HepG2 (cell line): ENCODE measurements around the gene ITK. TPM values are rescaled to one million over a fixed set of nuclear protein-coding genes. Genes with fewer than 3 reads are reported as not detected.
"Not testable (repeated sequence)": the region's sequence is repeated elsewhere in the genome, so short reads cannot be mapped to it uniquely, and the experiment has no call there.

Experiments used
- ATAC-seq: fragments of 200-7000 bp; cut with Tn5 transposase; 3 replicates; pipeline ENCODE4 v1.9.1; 2020; ENCODE audit warnings: mild to moderate bottlenecking, moderate library complexity
- BruUV-seq: library from RNA; stranded (reverse); fragments of 400-500 nt; replicated peaks from 2 replicates; lab custom pipeline; 2021; lab: Mats Ljungman, UMichigan
- CTCF ChIA-PET: fragments of 300-600 bp; formaldehyde crosslinking; extraction: SDS; loops from one replicate; lab custom pipeline; 2021; ENCODE audit warnings: low total read pairs, inconsistent platforms, low intra/inter-chr PET ratio; lab: Yijun Ruan, JAX
- POLR2A ChIA-PET: fragments of 350-600 bp; sonication (Branson Sonifier 250); formaldehyde crosslinking; loops from one replicate; lab custom pipeline; 2020; ENCODE audit warnings: antibody characterized with exemption, inconsistent platforms; lab: Yijun Ruan, JAX
- DNase-seq: peaks from one replicate; pipeline ENCODE4 v3.0.0-alpha.2; 2015; ENCODE audit warnings: low spot score
- FAIRE-seq: peaks from 3 replicates; lab custom pipeline; 2011; peaks lifted over from hg19 to GRCh38; lab: Jason Lieb, UNC
- H2AFZ ChIP-seq: one replicate; pipeline ENCODE4 v1.6.1; 2011; ENCODE audit warnings: low read length, inconsistent platforms
- H3K27ac ChIP-seq: fragments of 300-600 bp; 3 replicates; pipeline ENCODE4 v1.8.0; 2011; ENCODE audit warnings: mixed run types, mild to moderate bottlenecking, mixed read lengths, low read length, inconsistent platforms; ENCODE audit not compliant: insufficient read depth; ENCODE audit errors: extremely low read length
- H3K27me3 ChIP-seq, 2 experiments: fragments of 200-600 bp in 1 of 2; 2 replicates in 1 of 2; 3 replicates in 1 of 2; pipeline versions ENCODE4 v1.6.0 to v1.8.0; 2011; ENCODE audit warnings: low read length in 2 of 2, mild to moderate bottlenecking in 2 of 2, moderate library complexity in 2 of 2, inconsistent platforms in 1 of 2; ENCODE audit not compliant: insufficient read depth in 2 of 2, control insufficient read depth in 1 of 2
- H3K36me3 ChIP-seq, 2 experiments: fragments of 200-600 bp in 1 of 2; replicated peaks in 1 of 2; 2 replicates in 1 of 2; 3 replicates in 1 of 2; pipeline versions ENCODE4 v1.5.1 to v1.8.0; 2011; ENCODE audit warnings: low read length in 2 of 2, inconsistent platforms in 1 of 2; ENCODE audit not compliant: insufficient read depth in 2 of 2, control insufficient read depth in 1 of 2
- H3K4me1 ChIP-seq: 2 replicates; pipeline ENCODE4 v1.5.1; 2012; ENCODE audit warnings: low read length, inconsistent platforms; ENCODE audit not compliant: insufficient read depth
- H3K4me2 ChIP-seq: 2 replicates; pipeline ENCODE4 v1.6.0; 2011; ENCODE audit warnings: low read depth, low read length, inconsistent platforms
- H3K4me3 ChIP-seq, 3 experiments: fragments of 200-600 bp in 1 of 3; sonication (generic), shearing (Covaris generic) in 1 of 3; replicated peaks in 1 of 3; 2 replicates each; pipeline ENCODE4 v1.5.1; 2011 to 2016; ENCODE audit warnings: low read length in 3 of 3, inconsistent platforms in 2 of 3, low read depth in 2 of 3, mild to moderate bottlenecking in 2 of 3, control low read depth in 1 of 3, mixed read lengths in 1 of 3; ENCODE audit not compliant: insufficient read depth in 1 of 3
- H3K79me2 ChIP-seq: one replicate; pipeline ENCODE4 v1.6.1; 2011; ENCODE audit warnings: low read length, inconsistent platforms; ENCODE audit not compliant: insufficient read depth
- H3K9ac ChIP-seq: 2 replicates; pipeline ENCODE4 v1.6.0; 2011; ENCODE audit warnings: mild to moderate bottlenecking, low read depth, low read length, inconsistent platforms; ENCODE audit not compliant: insufficient read depth
- H3K9me3 ChIP-seq: 2 replicates; pipeline ENCODE4 v1.5.1; 2012; ENCODE audit warnings: mild to moderate bottlenecking, low read length
- H4K20me1 ChIP-seq: 2 replicates; pipeline ENCODE4 v1.6.0; 2011; ENCODE audit warnings: inconsistent platforms, mild to moderate bottlenecking, low read length, moderate library complexity; ENCODE audit not compliant: insufficient read depth
- TP53 ChIP-seq: sonication (generic); formaldehyde crosslinking; conservative IDR thresholded peaks from 2 replicates; pipeline ENCODE4 v1.4.0; 2020; ENCODE audit warnings: missing genetic modification reagents
- ZBTB20 ChIP-seq: sonication (generic); formaldehyde crosslinking; IDR thresholded peaks from 2 replicates; pipeline ENCODE4 v1.8.1; 2023; ENCODE audit warnings: missing genetic modification reagents, low read depth, mild to moderate bottlenecking, borderline replicate concordance
- ZBTB38 ChIP-seq: sonication (generic); formaldehyde crosslinking; IDR thresholded peaks from 2 replicates; pipeline ENCODE4 v1.5.1; 2020; ENCODE audit warnings: mild to moderate bottlenecking, missing genetic modification reagents
- ZNF235 ChIP-seq: sonication (generic); formaldehyde crosslinking; IDR thresholded peaks from 2 replicates; pipeline ENCODE4 v1.8.1; 2023; ENCODE audit warnings: mild to moderate bottlenecking, missing genetic modification reagents, borderline replicate concordance
- ZNF557 ChIP-seq: sonication (generic); formaldehyde crosslinking; IDR thresholded peaks from 2 replicates; pipeline ENCODE4 v1.4.0; 2020; ENCODE audit warnings: missing genetic modification reagents
- WGBS: methylation state at CpG from one replicate; pipeline ENCODE4 v1.1.6; 2017; ENCODE audit warnings: low lambda C conversion rate; 5-methylcytosine and 5-hydroxymethylcytosine counted together
- in situ Hi-C: cut with HindIII; loops from 2 replicates; pipeline ENCODE4 v1.10.0; 2017; ENCODE audit warnings: low pct_unique_long_range_greater_than_20kb; ENCODE audit not compliant: extremely low pct_ligation_motif_present
- intact Hi-C: fragments of 100-400 bp; cut with micrococcal nuclease; formaldehyde crosslinking; loops from one replicate; pipeline ENCODE4 v1.10.0; 2022; ENCODE audit not compliant: unreplicated experiment
- polyA plus RNA-seq, 8 experiments: library from polyadenylated mRNA; depleted of rRNA in 3 of 8; stranded (reverse) in 7 of 8; unstranded in 1 of 8; fragments of >200 nt; fragmentation: Illumina TruSeq in 4 of 8; extraction: Trizol in 4 of 8; gene quantifications; 2 replicates each; pipeline versions ENCODE4 v1.2.1 to v1.2.3, GENCODE V29; 2011 to 2016; ENCODE audit warnings: low read depth in 4 of 8, missing spikeins in 1 of 8, mixed read lengths in 1 of 8; ENCODE audit not compliant: insufficient read depth in 1 of 8
- total RNA-seq, 5 experiments: library from RNA; depleted of rRNA; stranded (reverse); fragments of >200 nt; fragmentation: Illumina TruSeq; extraction: Trizol; gene quantifications; 2 replicates each; pipeline ENCODE4 v1.2.3, GENCODE V29; 2016; ENCODE audit warnings: low read depth in 1 of 5
- TF ChIP-seq, protein P1 (sequence below): sonication (generic); formaldehyde crosslinking; IDR thresholded peaks from 2 replicates; pipeline ENCODE4 v1.4.0; 2020; ENCODE audit warnings: missing genetic modification reagents
- TF ChIP-seq, protein P2 (sequence below): IDR thresholded peaks from 2 replicates; pipeline ENCODE4 v1.6.1; 2016; ENCODE audit warnings: missing compliant biosample characterization, missing genetic modification reagents, borderline replicate concordance

The ITK gene
- total and polyA plus RNA-seq, 2 of the 13 experiments (the other 11 are each of a cell fraction or from before 2014, with no cell fraction given), result 0.01 TPM; not detected in 1

DNA sequence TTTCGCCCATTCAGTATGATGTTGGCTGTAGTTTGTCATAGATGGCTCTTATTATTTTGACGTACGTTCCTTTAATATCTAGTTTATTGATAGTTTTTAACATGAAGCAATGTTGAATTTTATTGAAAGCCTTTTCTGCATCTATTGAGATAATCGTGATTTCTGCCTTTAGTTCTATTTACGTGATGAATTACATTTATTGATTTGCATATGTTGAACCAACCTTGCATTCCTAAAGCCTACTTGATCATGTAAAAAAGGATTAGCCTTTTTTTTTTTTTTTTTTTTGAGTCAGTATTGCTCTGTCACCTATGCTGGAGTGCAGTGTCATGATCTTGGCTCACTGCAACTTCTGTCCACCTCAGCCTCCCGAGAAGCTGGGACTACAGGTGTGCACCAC, 25.1 kb downstream of the ITK start (continued):
- TF ChIP-seq ZNF557 (CRISPR knock-in tag) (no peak), ZNF235 (CRISPR knock-in tag) (no peak), ZBTB38 (no peak), TP53 (CRISPR knock-in tag) (no peak), ZBTB20 (no peak)
- TF ChIP-seq, protein P1, sequence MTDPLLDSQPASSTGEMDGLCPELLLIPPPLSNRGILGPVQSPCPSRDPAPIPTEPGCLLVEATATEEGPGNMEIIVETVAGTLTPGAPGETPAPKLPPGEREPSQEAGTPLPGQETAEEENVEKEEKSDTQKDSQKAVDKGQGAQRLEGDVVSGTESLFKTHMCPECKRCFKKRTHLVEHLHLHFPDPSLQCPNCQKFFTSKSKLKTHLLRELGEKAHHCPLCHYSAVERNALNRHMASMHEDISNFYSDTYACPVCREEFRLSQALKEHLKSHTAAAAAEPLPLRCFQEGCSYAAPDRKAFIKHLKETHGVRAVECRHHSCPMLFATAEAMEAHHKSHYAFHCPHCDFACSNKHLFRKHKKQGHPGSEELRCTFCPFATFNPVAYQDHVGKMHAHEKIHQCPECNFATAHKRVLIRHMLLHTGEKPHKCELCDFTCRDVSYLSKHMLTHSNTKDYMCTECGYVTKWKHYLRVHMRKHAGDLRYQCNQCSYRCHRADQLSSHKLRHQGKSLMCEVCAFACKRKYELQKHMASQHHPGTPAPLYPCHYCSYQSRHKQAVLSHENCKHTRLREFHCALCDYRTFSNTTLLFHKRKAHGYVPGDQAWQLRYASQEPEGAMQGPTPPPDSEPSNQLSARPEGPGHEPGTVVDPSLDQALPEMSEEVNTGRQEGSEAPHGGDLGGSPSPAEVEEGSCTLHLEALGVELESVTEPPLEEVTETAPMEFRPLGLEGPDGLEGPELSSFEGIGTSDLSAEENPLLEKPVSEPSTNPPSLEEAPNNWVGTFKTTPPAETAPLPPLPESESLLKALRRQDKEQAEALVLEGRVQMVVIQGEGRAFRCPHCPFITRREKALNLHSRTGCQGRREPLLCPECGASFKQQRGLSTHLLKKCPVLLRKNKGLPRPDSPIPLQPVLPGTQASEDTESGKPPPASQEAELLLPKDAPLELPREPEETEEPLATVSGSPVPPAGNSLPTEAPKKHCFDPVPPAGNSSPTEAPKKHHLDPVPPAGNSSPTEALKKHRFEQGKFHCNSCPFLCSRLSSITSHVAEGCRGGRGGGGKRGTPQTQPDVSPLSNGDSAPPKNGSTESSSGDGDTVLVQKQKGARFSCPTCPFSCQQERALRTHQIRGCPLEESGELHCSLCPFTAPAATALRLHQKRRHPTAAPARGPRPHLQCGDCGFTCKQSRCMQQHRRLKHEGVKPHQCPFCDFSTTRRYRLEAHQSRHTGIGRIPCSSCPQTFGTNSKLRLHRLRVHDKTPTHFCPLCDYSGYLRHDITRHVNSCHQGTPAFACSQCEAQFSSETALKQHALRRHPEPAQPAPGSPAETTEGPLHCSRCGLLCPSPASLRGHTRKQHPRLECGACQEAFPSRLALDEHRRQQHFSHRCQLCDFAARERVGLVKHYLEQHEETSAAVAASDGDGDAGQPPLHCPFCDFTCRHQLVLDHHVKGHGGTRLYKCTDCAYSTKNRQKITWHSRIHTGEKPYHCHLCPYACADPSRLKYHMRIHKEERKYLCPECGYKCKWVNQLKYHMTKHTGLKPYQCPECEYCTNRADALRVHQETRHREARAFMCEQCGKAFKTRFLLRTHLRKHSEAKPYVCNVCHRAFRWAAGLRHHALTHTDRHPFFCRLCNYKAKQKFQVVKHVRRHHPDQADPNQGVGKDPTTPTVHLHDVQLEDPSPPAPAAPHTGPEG (CRISPR knock-in tag), result no peak
- TF ChIP-seq, protein P2, sequence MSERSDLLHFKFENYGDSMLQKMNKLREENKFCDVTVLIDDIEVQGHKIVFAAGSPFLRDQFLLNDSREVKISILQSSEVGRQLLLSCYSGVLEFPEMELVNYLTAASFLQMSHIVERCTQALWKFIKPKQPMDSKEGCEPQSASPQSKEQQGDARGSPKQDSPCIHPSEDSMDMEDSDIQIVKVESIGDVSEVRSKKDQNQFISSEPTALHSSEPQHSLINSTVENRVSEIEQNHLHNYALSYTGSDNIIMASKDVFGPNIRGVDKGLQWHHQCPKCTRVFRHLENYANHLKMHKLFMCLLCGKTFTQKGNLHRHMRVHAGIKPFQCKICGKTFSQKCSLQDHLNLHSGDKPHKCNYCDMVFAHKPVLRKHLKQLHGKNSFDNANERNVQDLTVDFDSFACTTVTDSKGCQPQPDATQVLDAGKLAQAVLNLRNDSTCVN (CRISPR knock-in tag), result no peak

DNA sequence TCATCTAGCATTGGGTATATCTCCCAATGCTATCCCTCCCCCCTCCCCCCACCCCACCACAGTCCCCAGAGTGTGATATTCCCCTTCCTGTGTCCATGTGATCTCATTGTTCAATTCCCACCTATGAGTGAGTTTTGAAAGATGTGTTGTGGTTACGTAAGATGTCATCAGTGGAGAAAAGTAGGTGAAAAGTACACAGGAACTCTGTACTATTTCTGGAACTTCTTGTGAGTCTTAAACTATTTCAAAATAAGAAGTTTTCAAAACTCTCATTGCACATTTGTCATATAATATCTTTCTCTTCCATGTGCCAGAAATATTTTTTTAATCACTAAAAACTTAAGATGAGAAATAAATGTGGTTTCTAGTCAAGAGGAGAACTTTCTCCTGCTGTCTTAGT, 30.0 kb downstream of the ITK start:
- FAIRE-seq, ATAC-seq, H3K27ac ChIP-seq, intact Hi-C loops, BruUV-seq, H4K20me1 ChIP-seq, CTCF ChIA-PET, DNase-seq, H3K4me3 ChIP-seq, H3K27me3 ChIP-seq, H2AFZ ChIP-seq, in situ Hi-C loops, H3K36me3 ChIP-seq, H3K4me1 ChIP-seq, POLR2A ChIA-PET, H3K4me2 ChIP-seq, H3K79me2 ChIP-seq, H3K9me3 ChIP-seq, H3K9ac ChIP-seq: not testable (repeated sequence)
- 15% methylated on average over 1 of the region's 1 CpG for WGBS
